Kidney (tissue), 14 donors: ENCODE results near the gene PCDH15. TPM values are rescaled to one million over a fixed set of nuclear protein-coding genes. Genes with fewer than 3 reads are reported as not detected.

Experiments
- DNase-seq, 5 donors: peaks; one replicate each; pipeline ENCODE4 v3.0.0-alpha.2; 2013 to 2020
- FAIRE-seq: peaks from 2 replicates; lab custom pipeline; 2012; peaks lifted over from hg19 to GRCh38; lab: Jason Lieb, UNC
- H3K27ac ChIP-seq, 2 donors: one replicate each; pipeline ENCODE4 v1.7.0; 2013; ENCODE audit warnings: low read depth in 2 of 2, low read length in 2 of 2, inconsistent platforms in 1 of 2
- H3K27me3 ChIP-seq: one replicate; pipeline ENCODE4 v1.7.1; 2013; ENCODE audit warnings: low read length, inconsistent platforms; ENCODE audit not compliant: control insufficient read depth, insufficient read depth
- H3K36me3 ChIP-seq, 3 donors: one replicate each; pipeline versions ENCODE4 v1.7.0 to v1.7.1; 2013; ENCODE audit warnings: low read length in 3 of 3, control low read depth in 1 of 3, inconsistent platforms in 1 of 3; ENCODE audit not compliant: insufficient read depth in 3 of 3, control insufficient read depth in 2 of 3
- H3K4me1 ChIP-seq, 3 donors: one replicate each; pipeline versions ENCODE4 v1.7.0 to v1.7.1; 2013; ENCODE audit warnings: low read length in 3 of 3, inconsistent platforms in 1 of 3, low read depth in 1 of 3; ENCODE audit not compliant: control insufficient read depth in 2 of 3, insufficient read depth in 2 of 3
- H3K4me3 ChIP-seq, 3 donors: one replicate each; pipeline versions ENCODE4 v1.7.0 to v1.8.1; 2013; ENCODE audit warnings: low read length in 3 of 3, control low read depth in 1 of 3, inconsistent platforms in 1 of 3
- H3K9ac ChIP-seq, 3 donors: one replicate each; pipeline versions ENCODE4 v1.7.0 to v1.7.1; 2013; ENCODE audit warnings: low read length in 3 of 3, control low read depth in 1 of 3, inconsistent platforms in 1 of 3
- H3K9me3 ChIP-seq, 3 donors: one replicate each; pipeline versions ENCODE4 v1.7.0 to v1.7.1; 2013; ENCODE audit warnings: low read length in 3 of 3, control low read depth in 1 of 3, inconsistent platforms in 1 of 3; ENCODE audit not compliant: control insufficient read depth in 2 of 3, insufficient read depth in 1 of 3
- intact Hi-C: fragments of 100-400 bp; cut with DNase I; formaldehyde crosslinking; loops from one replicate; pipeline ENCODE4 v1.11.1; 2022
- polyA plus RNA-seq: library from polyadenylated mRNA; stranded (reverse); fragments of 350-450 nt; fragmentation: Illumina TruSeq; extraction: RNeasy Lipid Tissue Mini Kit (QIAGEN cat#74804); gene quantifications from one replicate; pipeline ENCODE4 v1.2.3, GENCODE V29; 2014; ENCODE audit warnings: low read depth, low replicate concordance; ENCODE audit not compliant: insufficient read depth
- total RNA-seq: library from RNA; stranded (reverse); fragmentation: NEBNext Ultra II Directional; extraction: Animal tissue kit (Norgen Biotek cat#: 25700); gene quantifications from one replicate; pipeline ENCODE4 v1.2.1, GENCODE V29; 2021
- TF ChIP-seq, protein P1 (sequence below): IDR thresholded peaks from 3 replicates; pipeline ENCODE4 v1.5.1; 2012; ENCODE audit warnings: mild to moderate bottlenecking, moderate library complexity, borderline replicate concordance; ENCODE audit not compliant: insufficient read depth; ENCODE audit errors: extremely low read depth
- donor health status: control.
- donor health status: control.
- donor health status: control.
- donor health status: control.
- donor health status: control.
- donor health status: DM: yes; HTN: yes; CAD: no.
- donor health status: Normal renal cell carcinoma (clear cell type).

Gene PCDH15
- total and polyA plus RNA-seq, 2 donors from 2014 or later = 1.5 TPM; not detected in 1

GRCh38 chr10:54682554-54682953 is 118.5 kb downstream of the PCDH15 start:
- TF ChIP-seq, protein P1, sequence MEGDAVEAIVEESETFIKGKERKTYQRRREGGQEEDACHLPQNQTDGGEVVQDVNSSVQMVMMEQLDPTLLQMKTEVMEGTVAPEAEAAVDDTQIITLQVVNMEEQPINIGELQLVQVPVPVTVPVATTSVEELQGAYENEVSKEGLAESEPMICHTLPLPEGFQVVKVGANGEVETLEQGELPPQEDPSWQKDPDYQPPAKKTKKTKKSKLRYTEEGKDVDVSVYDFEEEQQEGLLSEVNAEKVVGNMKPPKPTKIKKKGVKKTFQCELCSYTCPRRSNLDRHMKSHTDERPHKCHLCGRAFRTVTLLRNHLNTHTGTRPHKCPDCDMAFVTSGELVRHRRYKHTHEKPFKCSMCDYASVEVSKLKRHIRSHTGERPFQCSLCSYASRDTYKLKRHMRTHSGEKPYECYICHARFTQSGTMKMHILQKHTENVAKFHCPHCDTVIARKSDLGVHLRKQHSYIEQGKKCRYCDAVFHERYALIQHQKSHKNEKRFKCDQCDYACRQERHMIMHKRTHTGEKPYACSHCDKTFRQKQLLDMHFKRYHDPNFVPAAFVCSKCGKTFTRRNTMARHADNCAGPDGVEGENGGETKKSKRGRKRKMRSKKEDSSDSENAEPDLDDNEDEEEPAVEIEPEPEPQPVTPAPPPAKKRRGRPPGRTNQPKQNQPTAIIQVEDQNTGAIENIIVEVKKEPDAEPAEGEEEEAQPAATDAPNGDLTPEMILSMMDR = no peak
- Histone ChIP-seq H3K27me3 (no peaks in the 10 kb centered on the region), H3K9me3 (no peaks in the 10 kb centered on the region), H3K9ac (no peak overlapping the region), H3K27ac (no peak overlapping the region), H3K36me3 (no peaks in the 10 kb centered on the region), H3K4me1 (no peaks in the 10 kb centered on the region), H3K4me3 (no peak overlapping the region)
- FAIRE-seq (no peak), DNase-seq (no peak)
- intact Hi-C loops = no loop called here

DNA sequence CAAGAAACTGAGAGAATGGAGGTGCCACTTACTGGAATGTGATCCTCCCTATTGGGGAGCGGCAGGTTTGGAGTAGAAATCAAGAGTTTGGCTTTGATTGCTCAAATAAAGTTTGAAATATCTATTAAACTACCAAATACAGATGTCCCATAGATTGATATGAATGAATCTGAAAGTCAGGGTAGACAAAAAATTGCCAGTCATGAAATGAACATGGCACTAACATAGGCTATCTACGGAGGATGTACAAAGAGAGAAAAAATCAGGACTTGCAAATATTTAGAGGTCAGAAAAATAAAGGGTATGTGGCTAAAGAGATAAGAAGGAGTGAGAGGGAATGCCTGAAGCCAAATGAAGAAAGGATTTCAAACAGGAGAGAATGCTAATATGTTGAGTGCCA is 119.9 kb downstream of the PCDH15 start:
- Histone ChIP-seq H3K9ac (no peak overlapping the region), H3K36me3 (no peaks in the 10 kb centered on the region), H3K4me1 (no peaks in the 10 kb centered on the region), H3K4me3 (no peak overlapping the region), H3K27ac (no peak overlapping the region), H3K9me3 (no peaks in the 10 kb centered on the region), H3K27me3 (no peaks in the 10 kb centered on the region)
- intact Hi-C loops = no loop called here
- TF ChIP-seq, protein P1 = no peak
- DNase-seq = no peak
- no peak for FAIRE-seq

GRCh38 chr10:54667136-54667535 is 133.9 kb downstream of the PCDH15 start:
- Histone ChIP-seq H3K36me3 (no peaks in the 10 kb centered on the region), H3K4me1 (no peaks in the 10 kb centered on the region), H3K27me3 (no peaks in the 10 kb centered on the region), H3K9ac (no peak overlapping the region), H3K4me3 (no peak overlapping the region), H3K27ac (no peak overlapping the region), H3K9me3 (no peaks in the 10 kb centered on the region)
- FAIRE-seq = no peak
- DNase-seq = no peak
- TF ChIP-seq, protein P1 = no peak
- intact Hi-C loops = no loop called here

- Histone ChIP-seq H3K4me3 (no peak overlapping the region), H3K9me3 (no peaks in the 10 kb centered on the region), H3K4me1 (no peaks in the 10 kb centered on the region), H3K27ac (no peak overlapping the region), H3K9ac (no peak overlapping the region), H3K27me3 (no peaks in the 10 kb centered on the region), H3K36me3 (no peaks in the 10 kb centered on the region)
- TF ChIP-seq, protein P1 = no peak
- DNase-seq (no peak), FAIRE-seq (no peak)
- intact Hi-C loops = no loop called here
Observed at GRCh38 chr10:54666192-54666591, 134.8 kb downstream of the PCDH15 start.
